HFF-Myc (cell line): ENCODE results near the gene VWA5B1.
"Not testable (repeated sequence)": the region's sequence is repeated elsewhere in the genome, so short reads cannot be mapped to it uniquely, and the experiment has no call there.

Experiments
- DNase-seq: peaks from one replicate; pipeline ENCODE4 v3.0.0-alpha.2; 2011; ENCODE audit warnings: low read depth; ENCODE audit errors: extremely low read depth
- H3K4me3 ChIP-seq: replicated peaks from 2 replicates; pipeline ENCODE4 v1.5.1; 2011; ENCODE audit warnings: low read depth, mild to moderate bottlenecking, control low read depth, low read length
- TF ChIP-seq, protein P1 (sequence below): IDR thresholded peaks from 2 replicates; pipeline ENCODE4 v1.5.1; 2012; ENCODE audit warnings: mild to moderate bottlenecking, low read depth, low read length, control low read depth; ENCODE audit errors: missing control alignments

Gene VWA5B1

DNA sequence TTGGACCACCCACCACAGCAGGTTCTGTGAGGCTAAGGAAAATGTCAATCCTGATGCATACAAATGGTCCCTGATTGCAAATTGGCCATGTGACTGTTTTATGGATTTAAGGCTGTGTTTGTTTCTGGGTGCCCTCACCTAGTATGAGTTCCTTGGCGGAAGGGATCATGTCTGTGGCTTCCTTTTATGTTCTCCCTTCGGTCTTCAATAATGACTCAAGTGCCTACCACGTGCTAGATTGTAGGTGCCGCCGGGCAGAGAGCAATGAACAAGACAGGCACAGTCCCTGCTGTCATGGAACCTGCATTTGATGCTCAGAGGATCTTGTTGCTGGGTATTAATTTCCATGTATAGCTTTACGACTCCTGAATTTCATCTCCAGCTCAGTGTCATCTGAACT is 9.8 kb upstream of the VWA5B1 start:
- TF ChIP-seq, protein P1, sequence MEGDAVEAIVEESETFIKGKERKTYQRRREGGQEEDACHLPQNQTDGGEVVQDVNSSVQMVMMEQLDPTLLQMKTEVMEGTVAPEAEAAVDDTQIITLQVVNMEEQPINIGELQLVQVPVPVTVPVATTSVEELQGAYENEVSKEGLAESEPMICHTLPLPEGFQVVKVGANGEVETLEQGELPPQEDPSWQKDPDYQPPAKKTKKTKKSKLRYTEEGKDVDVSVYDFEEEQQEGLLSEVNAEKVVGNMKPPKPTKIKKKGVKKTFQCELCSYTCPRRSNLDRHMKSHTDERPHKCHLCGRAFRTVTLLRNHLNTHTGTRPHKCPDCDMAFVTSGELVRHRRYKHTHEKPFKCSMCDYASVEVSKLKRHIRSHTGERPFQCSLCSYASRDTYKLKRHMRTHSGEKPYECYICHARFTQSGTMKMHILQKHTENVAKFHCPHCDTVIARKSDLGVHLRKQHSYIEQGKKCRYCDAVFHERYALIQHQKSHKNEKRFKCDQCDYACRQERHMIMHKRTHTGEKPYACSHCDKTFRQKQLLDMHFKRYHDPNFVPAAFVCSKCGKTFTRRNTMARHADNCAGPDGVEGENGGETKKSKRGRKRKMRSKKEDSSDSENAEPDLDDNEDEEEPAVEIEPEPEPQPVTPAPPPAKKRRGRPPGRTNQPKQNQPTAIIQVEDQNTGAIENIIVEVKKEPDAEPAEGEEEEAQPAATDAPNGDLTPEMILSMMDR = no peak
- no peak for DNase-seq
- no peak overlapping the region for H3K4me3 ChIP-seq

DNA sequence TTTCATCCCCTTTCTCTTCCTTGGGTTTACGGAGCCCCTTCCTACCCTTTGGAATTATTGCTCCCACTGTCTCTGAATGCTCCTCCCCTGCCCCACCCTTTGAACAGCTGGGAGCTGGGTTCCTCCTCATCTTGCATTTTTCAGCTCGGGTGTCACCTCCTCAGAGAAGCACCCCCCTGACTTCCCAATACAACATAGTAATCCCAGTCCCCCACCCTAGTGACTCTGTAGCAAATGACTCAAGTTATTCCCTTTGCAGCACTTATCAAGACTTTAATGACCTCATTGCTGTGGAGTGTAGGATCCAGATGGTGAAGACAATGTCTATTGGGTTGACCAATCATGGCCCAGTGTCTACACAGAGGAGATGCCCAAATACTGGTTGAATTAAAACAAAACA is 8.9 kb upstream of the VWA5B1 start:
- TF ChIP-seq, protein P1 = no peak
- peak; percentile 27 for DNase-seq
- no peak overlapping the region for H3K4me3 ChIP-seq

DNA sequence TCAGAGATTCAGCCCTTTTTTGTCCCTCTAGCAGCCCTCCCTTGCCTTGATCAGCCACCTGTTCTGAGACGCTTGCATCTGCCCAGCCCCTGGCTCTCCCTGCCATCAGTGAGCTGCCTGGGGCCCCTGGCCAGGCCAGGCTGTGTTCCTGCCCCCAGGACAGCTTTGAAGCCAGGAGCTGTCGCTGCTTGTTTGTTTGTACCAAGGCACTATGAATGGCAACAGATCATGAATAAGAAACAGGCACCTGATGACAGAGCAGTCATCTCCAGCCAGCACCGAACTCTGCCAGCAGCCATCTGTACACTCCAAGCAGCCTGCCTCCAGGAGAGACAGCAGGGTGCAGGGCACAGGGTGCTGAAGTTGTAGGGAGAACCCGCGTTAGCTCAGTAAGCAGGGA is 8.1 kb upstream of the VWA5B1 start:
- no peak overlapping the region for H3K4me3 ChIP-seq
- no peak for DNase-seq
- TF ChIP-seq, protein P1 = no peak

DNA sequence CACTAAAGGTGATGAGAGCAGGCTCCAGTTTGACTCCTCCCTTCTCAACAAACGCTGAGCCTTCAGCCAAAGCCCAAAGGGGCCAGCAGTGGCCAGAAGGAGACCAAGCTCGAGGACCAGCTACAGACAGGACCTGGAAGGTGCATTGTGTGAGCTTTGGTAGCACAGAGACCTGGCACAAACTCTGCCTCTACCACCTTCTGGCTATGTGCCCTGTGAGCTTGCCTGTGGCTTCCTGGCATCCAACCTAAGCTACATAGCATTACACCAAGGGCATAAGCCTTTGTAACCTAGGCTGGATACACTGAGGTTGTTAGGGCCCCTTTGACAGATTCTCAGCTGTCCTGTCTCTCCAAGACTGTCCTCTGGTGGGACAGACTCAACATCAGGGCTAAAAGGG is 6.6 kb upstream of the VWA5B1 start:
- DNase-seq = no peak
- TF ChIP-seq, protein P1 = no peak
- H3K4me3 ChIP-seq = no peak overlapping the region

GRCh38 chr1:20284625-20285024 is 6.0 kb upstream of the VWA5B1 start:
- TF ChIP-seq, protein P1 = no peak
- no peak overlapping the region for H3K4me3 ChIP-seq
- DNase-seq = no peak

DNA sequence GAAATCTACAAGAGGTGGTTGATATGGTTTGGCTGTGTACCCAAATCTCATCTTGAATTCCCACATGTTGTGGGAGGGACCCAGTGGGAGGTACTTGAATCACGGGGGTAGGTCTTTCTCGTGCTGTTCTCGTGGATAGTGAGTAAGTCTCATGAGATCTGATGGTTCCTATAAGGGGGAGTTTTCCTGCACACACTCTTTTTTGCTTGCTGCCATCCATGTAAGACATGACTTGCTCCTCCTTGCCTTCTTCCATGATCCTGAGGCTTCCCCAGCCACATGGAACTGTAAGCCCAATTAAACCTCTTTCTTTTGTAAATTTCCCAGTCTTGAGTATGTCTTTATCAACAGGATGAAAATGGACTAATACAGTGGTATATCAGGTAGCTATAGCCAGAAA is 5.2 kb upstream of the VWA5B1 start:
- no peak for DNase-seq
- no peak overlapping the region for H3K4me3 ChIP-seq
- TF ChIP-seq, protein P1 = no peak

- DNase-seq, H3K4me3 ChIP-seq: not testable (repeated sequence)
These were observed 3.0 kb upstream of the VWA5B1 start for GRCh38 chr1:20287696-20288095.

- TF ChIP-seq, protein P1 = no peak
- no peak overlapping the region for H3K4me3 ChIP-seq
- no peak for DNase-seq
These were observed 990 bp downstream of the VWA5B1 start for GRCh38 chr1:20291645-20292084.
